Activated naive CD4-positive, alpha-beta T cell treated with anti-CD3 and anti-CD28 coated beads, Interleukin-2, amount 50 U/mL, for 72 hours (primary cell): ENCODE measurements around the gene MRTFB. TPM values are rescaled to one million over a fixed set of nuclear protein-coding genes. Genes with fewer than 3 reads are reported as not detected.

Experiments used
- ATAC-seq, 2 donors: fragments of 150-1000 bp; cut with Tn5 transposase; 2 replicates each; pipeline ENCODE4 v1.10.0; 2021; ENCODE audit warnings: mild to moderate bottlenecking in 2 of 2, moderate library complexity in 2 of 2
- DNase-seq, 2 donors: peaks; one replicate each; pipeline ENCODE4 v3.0.0; 2021 to 2022; ENCODE audit warnings: low spot score in 2 of 2
- H3K27ac Mint-ChIP-seq, 2 donors: one replicate each; pipeline ENCODE4 v1.8.0; 2022; ENCODE audit warnings: mild to moderate bottlenecking in 2 of 2, mixed read lengths in 2 of 2
- H3K36me3 Mint-ChIP-seq, 2 donors: one replicate each; pipeline ENCODE4 v1.8.0; 2022; ENCODE audit warnings: mixed read lengths in 2 of 2
- H3K9me3 Mint-ChIP-seq, 2 donors: one replicate each; pipeline ENCODE4 v1.8.0; 2022; ENCODE audit warnings: mixed read lengths in 2 of 2
- total RNA-seq, 2 donors: library from RNA; stranded (reverse); gene quantifications; one replicate each; pipeline ENCODE4 v1.2.3, GENCODE V29; 2022

MRTFB gene
- total RNA-seq, 2 donors from 2014 or later = 14.6 to 18.6 TPM

GRCh38 chr16:14309001-14309886, 238.1 kb downstream of the MRTFB start:
- no peaks in the 10 kb centered on the region for H3K9me3 Mint-ChIP-seq
- DNase-seq = peak in 1 of 2 donors; percentile 41
- no peaks in the 10 kb centered on the region for H3K36me3 Mint-ChIP-seq
- H3K27ac Mint-ChIP-seq = peak overlapping the region; percentile 72 to 85
- ATAC-seq = peak; percentile 49 to 78

DNA sequence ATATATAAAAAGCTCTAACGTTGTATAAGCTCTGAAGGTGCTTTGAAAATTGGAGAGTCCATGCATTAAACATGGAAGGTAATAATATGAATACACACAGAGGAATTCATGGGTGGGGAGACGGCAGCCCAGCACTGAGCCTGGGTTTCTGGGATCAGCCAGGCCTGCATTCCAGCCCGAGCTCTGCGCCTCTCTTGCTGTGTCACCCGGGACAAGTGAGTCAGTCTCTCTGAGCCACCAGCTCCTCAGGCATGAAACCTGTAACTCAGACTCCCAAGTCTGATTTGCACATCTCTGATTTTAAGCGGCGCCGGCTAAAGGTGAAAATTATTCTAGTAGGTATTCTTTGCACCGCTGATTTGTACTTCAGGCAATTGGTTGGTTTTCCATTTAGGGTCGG, 238.8 kb downstream of the MRTFB start:
- DNase-seq (no peak), ATAC-seq (peak; percentile 54 to 78)
- Mint-ChIP-seq H3K36me3 (no peaks in the 10 kb centered on the region), H3K27ac (peak overlapping the region in 1 of 2 donors; percentile 72), H3K9me3 (no peaks in the 10 kb centered on the region)

DNA sequence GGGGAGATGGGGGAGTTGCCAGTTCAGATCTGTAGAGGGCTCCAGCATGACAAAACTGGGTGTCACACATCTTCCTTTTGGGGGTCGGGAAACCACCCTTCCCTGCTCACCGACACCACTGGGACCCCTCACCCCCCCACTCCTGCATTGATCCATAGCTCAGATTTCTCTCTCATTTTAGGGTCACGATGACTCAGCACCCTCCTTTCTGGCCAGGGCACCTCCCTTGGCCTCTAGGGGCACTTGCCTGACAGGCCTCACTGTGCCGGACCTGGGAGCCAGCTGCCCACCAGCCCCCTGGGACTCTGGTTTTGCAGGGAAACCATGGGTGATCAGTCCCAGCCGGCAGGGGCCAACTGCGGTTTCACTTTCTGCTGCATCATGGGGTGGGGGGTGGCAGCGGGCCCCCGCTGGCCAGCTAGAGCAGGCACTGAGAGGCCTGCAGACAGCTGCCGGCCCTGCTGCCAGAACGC, 239.4 kb downstream of the MRTFB start:
- peak in 1 of 2 donors; percentile 6 for ATAC-seq

GRCh38 chr16:14314116-14314515, 243.0 kb downstream of the MRTFB start:
- no peaks in the 10 kb centered on the region for H3K9me3 Mint-ChIP-seq
- no peak for DNase-seq

More for the DNA sequence above, 239.4 kb downstream of the MRTFB start:
- no peak for DNase-seq
- Mint-ChIP-seq H3K27ac (no peak overlapping the region), H3K9me3 (no peaks in the 10 kb centered on the region), H3K36me3 (no peaks in the 10 kb centered on the region)

GRCh38 chr16:14315683-14316320, 244.7 kb downstream of the MRTFB start:
- Mint-ChIP-seq H3K36me3 (no peaks in the 10 kb centered on the region), H3K27ac (no peak overlapping the region), H3K9me3 (no peaks in the 10 kb centered on the region)
- no peak for ATAC-seq
- DNase-seq = no peak

More at GRCh38 chr16:14314116-14314515, 243.0 kb downstream of the MRTFB start:
- ATAC-seq = no peak
- Mint-ChIP-seq H3K27ac (no peak overlapping the region), H3K36me3 (no peaks in the 10 kb centered on the region)

Other genes with a start within 250 kb of the MRTFB start
- 10 to 100 TPM; 12.0 to 13.1 TPM for gene ERCC4, start 151.2 kb upstream of the MRTFB start, total RNA-seq